ENCODE measurements around the gene TMEM200A. TPM values are rescaled to one million over a fixed set of nuclear protein-coding genes. Genes with fewer than 3 reads are reported as not detected.
"Not testable (repeated sequence)": the region's sequence is repeated elsewhere in the genome, so short reads cannot be mapped to it uniquely, and the experiment has no call there.

TMEM200A gene
- total RNA-seq, 1 experiment from 2014 or later, result not detected

DNA sequence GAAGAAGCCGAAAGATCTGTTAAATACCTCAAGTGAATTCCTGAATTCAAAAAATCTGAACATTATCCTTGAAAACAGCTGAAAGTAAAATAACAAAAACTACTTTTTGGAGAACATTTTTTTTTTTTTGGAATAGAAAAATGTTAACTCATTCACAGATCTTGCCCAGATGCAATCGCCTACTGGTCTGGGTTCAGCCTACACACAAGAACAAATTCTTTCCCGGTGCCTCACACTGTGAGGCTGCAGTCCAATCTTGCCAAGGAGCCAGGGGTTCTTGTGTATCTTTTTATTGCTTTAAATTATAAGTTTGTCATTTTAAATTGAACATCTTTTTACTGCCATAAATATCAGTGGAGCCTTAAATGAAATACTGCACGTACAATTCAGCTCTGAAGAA is 41.2 kb upstream of the TMEM200A start:
- Histone ChIP-seq H3F3A (ENCODE audit: insufficient read depth, low read depth) (no peaks in the 10 kb centered on the region), H3K27ac (no peak overlapping the region), H3K9me2 (ENCODE audit: insufficient read depth) (no peaks in the 10 kb centered on the region), H3K79me2 (ENCODE audit: low read depth) (no peaks in the 10 kb centered on the region), H3K36me3 (ENCODE audit: low read depth) (no peaks in the 10 kb centered on the region), H4K20me1 (ENCODE audit: insufficient read depth) (no peaks in the 10 kb centered on the region), H3K9me3 (ENCODE audit: insufficient read depth, low read depth) (no peaks in the 10 kb centered on the region), H3K4me3 (no peak overlapping the region), H3K4me2 (no peak overlapping the region), H2AFZ (no peak overlapping the region), H3K4me1 (replicated peaks; ENCODE audit: insufficient read depth) (no peaks in the 10 kb centered on the region), H3K27me3 (ENCODE audit: insufficient read depth, low read depth) (no peaks in the 10 kb centered on the region)
- ChIA-PET CTCF (interaction anchor here (0.6 kb wide), 1 partner anchor 87 kb away, joined by 5 read pairs; no protein-coding TSS in a partner anchor), POLR2A (ENCODE audit: unreplicated experiment) (no interaction called here)
- TF ChIP-seq EZH2 (IDR thresholded peaks at IDR 0.05; ENCODE audit: low read depth), result no peak
- TF ChIP-seq, protein P1, sequence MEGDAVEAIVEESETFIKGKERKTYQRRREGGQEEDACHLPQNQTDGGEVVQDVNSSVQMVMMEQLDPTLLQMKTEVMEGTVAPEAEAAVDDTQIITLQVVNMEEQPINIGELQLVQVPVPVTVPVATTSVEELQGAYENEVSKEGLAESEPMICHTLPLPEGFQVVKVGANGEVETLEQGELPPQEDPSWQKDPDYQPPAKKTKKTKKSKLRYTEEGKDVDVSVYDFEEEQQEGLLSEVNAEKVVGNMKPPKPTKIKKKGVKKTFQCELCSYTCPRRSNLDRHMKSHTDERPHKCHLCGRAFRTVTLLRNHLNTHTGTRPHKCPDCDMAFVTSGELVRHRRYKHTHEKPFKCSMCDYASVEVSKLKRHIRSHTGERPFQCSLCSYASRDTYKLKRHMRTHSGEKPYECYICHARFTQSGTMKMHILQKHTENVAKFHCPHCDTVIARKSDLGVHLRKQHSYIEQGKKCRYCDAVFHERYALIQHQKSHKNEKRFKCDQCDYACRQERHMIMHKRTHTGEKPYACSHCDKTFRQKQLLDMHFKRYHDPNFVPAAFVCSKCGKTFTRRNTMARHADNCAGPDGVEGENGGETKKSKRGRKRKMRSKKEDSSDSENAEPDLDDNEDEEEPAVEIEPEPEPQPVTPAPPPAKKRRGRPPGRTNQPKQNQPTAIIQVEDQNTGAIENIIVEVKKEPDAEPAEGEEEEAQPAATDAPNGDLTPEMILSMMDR (conservative IDR thresholded peaks at IDR 0.05), result no peak
- no peak for DNase-seq
- BruUV-seq (replicated peaks), result no TSS peak
- intact Hi-C loops (cut with micrococcal nuclease; ENCODE audit: unreplicated experiment), result loop anchor here (5.0 to 10.0 kb wide), 2 partner anchors 440 to 548 kb away; no protein-coding TSS in a partner anchor

DNA sequence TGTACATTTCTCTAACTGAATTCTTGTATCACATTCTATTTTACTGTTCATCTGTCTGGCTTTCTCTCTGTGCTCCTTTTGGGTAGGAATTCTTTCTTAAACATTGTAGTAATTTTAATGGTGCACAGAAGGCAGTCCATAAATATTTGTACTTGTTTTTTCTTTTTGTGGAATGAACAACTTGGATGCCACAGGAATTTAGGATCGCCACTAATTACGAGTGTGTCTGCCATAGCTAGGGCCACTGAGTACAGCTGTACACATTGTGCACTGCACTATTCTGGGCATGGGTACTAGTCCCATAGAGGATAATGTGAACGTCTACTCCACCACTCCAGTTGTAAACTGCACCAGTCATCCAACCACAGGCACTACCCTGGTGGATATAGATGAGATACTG is 39.3 kb upstream of the TMEM200A start:
- no peaks in the 10 kb centered on the region for H3K9me3 ChIP-seq (ENCODE audit: insufficient read depth, low read depth)
- H3K9me2 ChIP-seq (ENCODE audit: insufficient read depth), result no peaks in the 10 kb centered on the region
- no peaks in the 10 kb centered on the region for H3K27me3 ChIP-seq (ENCODE audit: insufficient read depth, low read depth)
- no peak overlapping the region for H3K4me3 ChIP-seq
- no peak overlapping the region for H3K4me2 ChIP-seq
- no peaks in the 10 kb centered on the region for H3K4me1 ChIP-seq (replicated peaks; ENCODE audit: insufficient read depth)
- ChIA-PET POLR2A (ENCODE audit: unreplicated experiment) (interaction anchor here (0.6 kb wide), 1 partner anchor 234 kb away, joined by 4 read pairs; no protein-coding TSS in a partner anchor), CTCF (interaction anchor here (0.7 kb wide), 1 partner anchor 431 kb away, joined by 3 read pairs; no protein-coding TSS in a partner anchor)
- no peak overlapping the region for H3K27ac ChIP-seq
- BruUV-seq (replicated peaks), result no TSS peak
- TF ChIP-seq, protein P1 (conservative IDR thresholded peaks at IDR 0.05), result no peak
- TF ChIP-seq EZH2 (IDR thresholded peaks at IDR 0.05; ENCODE audit: low read depth), result no peak
- no peak overlapping the region for H2AFZ ChIP-seq
- intact Hi-C loops (cut with micrococcal nuclease; ENCODE audit: unreplicated experiment), result loop anchor here (10.0 kb wide), 1 partner anchor 438 kb away; no protein-coding TSS in a partner anchor
- no peak for DNase-seq
- H3F3A ChIP-seq (ENCODE audit: insufficient read depth, low read depth), result no peaks in the 10 kb centered on the region
- H3K36me3 ChIP-seq (ENCODE audit: low read depth), result no peaks in the 10 kb centered on the region
- no peaks in the 10 kb centered on the region for H3K79me2 ChIP-seq (ENCODE audit: low read depth)
- H4K20me1 ChIP-seq (ENCODE audit: insufficient read depth), result no peaks in the 10 kb centered on the region

DNA sequence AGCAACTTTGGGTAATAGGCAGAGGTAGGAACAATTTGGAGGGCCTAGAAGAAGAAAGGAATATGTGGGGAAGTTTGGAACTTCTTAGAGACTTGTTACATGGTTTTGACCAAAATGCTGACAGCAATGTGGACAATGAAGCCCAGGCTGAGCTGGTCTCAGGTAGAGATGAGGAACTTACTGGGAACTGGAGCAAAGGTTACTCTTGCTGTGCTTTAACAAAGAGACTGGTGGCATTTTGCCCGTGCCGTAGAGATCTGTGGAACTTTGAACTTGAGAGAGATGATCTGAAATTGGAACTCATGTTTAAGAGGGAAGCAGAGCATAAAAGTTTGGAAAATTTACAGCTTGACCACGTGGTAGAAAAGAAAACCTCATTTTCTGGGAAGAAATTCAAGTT is 28.3 kb upstream of the TMEM200A start:
- intact Hi-C loops (cut with micrococcal nuclease; ENCODE audit: unreplicated experiment), result no loop called here
- DNase-seq, result no peak
- no peaks in the 10 kb centered on the region for H3F3A ChIP-seq (ENCODE audit: insufficient read depth, low read depth)
- H3K9me3 ChIP-seq (ENCODE audit: insufficient read depth, low read depth), result no peaks in the 10 kb centered on the region
- no peak overlapping the region for H2AFZ ChIP-seq
- POLR2A ChIA-PET (ENCODE audit: unreplicated experiment), result no interaction called here
- no peaks in the 10 kb centered on the region; the same call in 1 of the 2 replicates for H4K20me1 ChIP-seq (ENCODE audit: insufficient read depth)
- no peaks in the 10 kb centered on the region for H3K79me2 ChIP-seq (ENCODE audit: low read depth)
- H3K27ac ChIP-seq, result no peak overlapping the region
- no TSS peak for BruUV-seq (replicated peaks)
- H3K36me3 ChIP-seq (ENCODE audit: low read depth), result no peaks in the 10 kb centered on the region
- no peaks in the 10 kb centered on the region for H3K4me1 ChIP-seq (replicated peaks; ENCODE audit: insufficient read depth)
- TF ChIP-seq, protein P1 (conservative IDR thresholded peaks at IDR 0.05), result no peak
- TF ChIP-seq EZH2 (IDR thresholded peaks at IDR 0.05; ENCODE audit: low read depth), result no peak
- H3K27me3 ChIP-seq (ENCODE audit: insufficient read depth, low read depth), result no peaks in the 10 kb centered on the region
- no peak overlapping the region for H3K4me2 ChIP-seq
- H3K4me3 ChIP-seq, result no peak overlapping the region
- no peaks in the 10 kb centered on the region for H3K9me2 ChIP-seq (ENCODE audit: insufficient read depth)
- CTCF ChIA-PET, result no interaction called here

DNA sequence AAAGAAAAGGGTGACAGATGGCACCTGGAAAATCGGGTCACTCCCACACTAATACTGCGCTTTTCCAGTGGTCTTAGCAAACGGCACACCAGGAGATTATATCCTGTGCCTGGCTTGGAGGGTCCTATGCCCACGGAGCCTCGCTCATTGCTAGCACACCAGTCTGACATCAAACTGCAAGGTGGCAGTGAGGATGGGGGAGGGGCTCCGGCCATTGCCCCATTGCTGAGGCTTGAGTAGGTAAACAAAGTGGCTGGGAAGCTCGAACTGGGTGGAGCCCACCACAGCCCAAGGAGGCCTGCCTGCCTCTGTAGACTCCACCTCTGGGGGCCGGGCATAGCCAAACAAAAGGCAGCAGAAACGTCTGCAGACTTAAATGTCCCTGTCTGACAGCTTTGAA is 19.5 kb upstream of the TMEM200A start:
- H3K4me2 ChIP-seq; H3K36me3 ChIP-seq (ENCODE audit: low read depth); H3K27ac ChIP-seq; H4K20me1 ChIP-seq (ENCODE audit: insufficient read depth); POLR2A ChIA-PET (ENCODE audit: unreplicated experiment); DNase-seq; H3K4me1 ChIP-seq (replicated peaks; ENCODE audit: insufficient read depth); BruUV-seq (replicated peaks); CTCF ChIA-PET; H3K9me2 ChIP-seq (ENCODE audit: insufficient read depth); H3K79me2 ChIP-seq (ENCODE audit: low read depth); H3K27me3 ChIP-seq (ENCODE audit: insufficient read depth, low read depth); H3K4me3 ChIP-seq; H3K9me3 ChIP-seq (ENCODE audit: insufficient read depth, low read depth); H2AFZ ChIP-seq; H3F3A ChIP-seq (ENCODE audit: insufficient read depth, low read depth); intact Hi-C loops (cut with micrococcal nuclease; ENCODE audit: unreplicated experiment): not testable (repeated sequence)
